Sigmoid colon (tissue), 7 donors: ENCODE data around the gene SPATA24. TPM values are rescaled to one million over a fixed set of nuclear protein-coding genes. Genes with fewer than 3 reads are reported as not detected.
A peak's percentile ranks its signal among the peaks of the same experiment; 100 is the strongest.

Experiments used
- DNase-seq: peaks from one replicate; pipeline ENCODE4 v3.0.0-alpha.2; 2019
- H3K27ac ChIP-seq, 4 donors: fragments of 200-600 bp; sonication (generic); one replicate each; pipeline ENCODE4 v1.5.1; 2016 to 2019; ENCODE audit warnings: mild to moderate bottlenecking in 1 of 4
- H3K27me3 ChIP-seq, 3 donors: fragments of 200-600 bp; sonication (generic); one replicate each; pipeline ENCODE4 v1.5.1; 2019; ENCODE audit warnings: mild to moderate bottlenecking in 1 of 3
- H3K36me3 ChIP-seq, 4 donors: fragments of 200-600 bp; sonication (generic); one replicate each; pipeline ENCODE4 v1.5.1; 2016 to 2019
- H3K4me1 ChIP-seq, 4 donors: fragments of 200-600 bp; sonication (generic); one replicate each; pipeline ENCODE4 v1.5.1; 2017 to 2019
- H3K4me3 ChIP-seq, 4 donors: fragments of 200-600 bp; sonication (generic); one replicate each; pipeline ENCODE4 v1.5.1; 2017 to 2019; ENCODE audit warnings: mild to moderate bottlenecking in 2 of 4, moderate library complexity in 1 of 4
- H3K9me3 ChIP-seq, 4 donors: fragments of 200-600 bp in 3 of 4; sonication (generic) in 3 of 4; one replicate each; pipeline versions ENCODE4 v1.5.1 to v1.6.1; 2013 to 2019
- EP300 ChIP-seq, 4 donors: sonication (generic); formaldehyde crosslinking; IDR thresholded peaks; one replicate each; pipeline ENCODE4 v1.6.1; 2017; ENCODE audit warnings: antibody characterized with exemption in 4 of 4
- POLR2A ChIP-seq, 2 donors: fragments of 450-650 bp; IDR thresholded peaks; one replicate each; pipeline ENCODE4 v1.6.1; 2016; ENCODE audit warnings: antibody characterized with exemption in 2 of 2, mild to moderate bottlenecking in 2 of 2, moderate library complexity in 2 of 2
- POLR2AphosphoS5 ChIP-seq, 4 donors: sonication (generic); formaldehyde crosslinking; IDR thresholded peaks; one replicate each; pipeline ENCODE4 v1.6.1; 2017; ENCODE audit warnings: antibody characterized with exemption in 4 of 4
- WGBS, 2 donors: extraction: QIAGEN DNeasy Blood & Tissue Kit; methylation state at CpG; one replicate each; pipeline ENCODE4 v1.1.7; 2013; 5-methylcytosine and 5-hydroxymethylcytosine counted together
- intact Hi-C: fragments of 100-400 bp; cut with DNase I; formaldehyde crosslinking; loops from one replicate; pipeline ENCODE4 v1.15.1; 2023
- polyA plus RNA-seq, 3 donors: library from polyadenylated mRNA; stranded (reverse); fragments of 200-250 nt; gene quantifications; one replicate each; pipeline ENCODE4 v1.2.3, GENCODE V29; 2013
- total RNA-seq, 4 donors: library from RNA; depleted of rRNA; stranded (reverse); fragments of >200 nt; gene quantifications; one replicate each; pipeline ENCODE4 v1.1.0, GENCODE V29; 2016
- TF ChIP-seq, protein P1 (sequence below), 4 experiments: fragments of 450-650 bp in 3 of 4; fragments of 200-600 bp in 1 of 4; IDR thresholded peaks; one replicate each; pipeline ENCODE4 v1.5.1; 2016 to 2019; ENCODE audit warnings: antibody characterized with exemption in 4 of 4, mild to moderate bottlenecking in 3 of 4, moderate library complexity in 2 of 4
- donor health status: healthy with polysubstance abuse.
- donor health status: Bipolar disorder and iron deficiency.
- donor health status: healthy.

Gene SPATA24
- total and polyA plus RNA-seq, 7 donors = 1.4 to 9.0 (median 7.3) TPM

DNA sequence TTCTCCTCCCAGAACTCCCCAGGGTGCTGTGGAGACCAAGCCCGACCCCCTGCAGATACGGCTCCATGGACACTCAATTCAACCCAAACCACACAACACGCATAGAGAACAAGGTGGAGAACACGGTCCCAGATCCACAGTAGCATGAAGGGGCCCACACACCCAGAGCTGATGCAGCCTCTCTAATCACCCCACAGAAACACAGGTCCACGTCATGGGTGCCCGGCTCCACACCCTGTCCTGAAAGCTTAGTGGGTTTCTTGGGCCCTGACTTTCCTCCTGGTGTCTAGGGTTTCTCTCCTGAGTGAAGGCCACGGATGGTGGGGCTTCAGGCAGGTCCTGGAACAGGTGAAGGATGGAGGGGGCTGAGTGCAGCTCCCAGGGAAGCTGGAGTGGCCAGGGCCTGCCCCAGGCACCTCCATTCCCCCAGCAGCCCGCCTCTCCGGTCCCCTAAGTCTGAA lies 19.3 kb downstream of the SPATA24 start:
- Histone ChIP-seq H3K27me3 (no peaks in the 10 kb centered on the region), H3K27ac (peak overlapping the region in 2 of 4 donors; percentile 14 to 61), H3K4me1 (peaks cover 0 to 4% (median 0%) of the 10 kb centered on the region in 4 donors), H3K9me3 (no peaks in the 10 kb centered on the region), H3K36me3 (no peaks in the 10 kb centered on the region), H3K4me3 (peak overlapping the region in 3 of 4 donors; percentile 18 to 23 (median 20))
- WGBS, 2 donors = 60 to 75% methylated on average over 9 of the region's 9 CpGs
- DNase-seq = no peak
- TF ChIP-seq EP300 (IDR thresholded peaks at IDR 0.05) = no peak
- TF ChIP-seq POLR2A (IDR thresholded peaks at IDR 0.05) = no peak
- TF ChIP-seq, protein P1, sequence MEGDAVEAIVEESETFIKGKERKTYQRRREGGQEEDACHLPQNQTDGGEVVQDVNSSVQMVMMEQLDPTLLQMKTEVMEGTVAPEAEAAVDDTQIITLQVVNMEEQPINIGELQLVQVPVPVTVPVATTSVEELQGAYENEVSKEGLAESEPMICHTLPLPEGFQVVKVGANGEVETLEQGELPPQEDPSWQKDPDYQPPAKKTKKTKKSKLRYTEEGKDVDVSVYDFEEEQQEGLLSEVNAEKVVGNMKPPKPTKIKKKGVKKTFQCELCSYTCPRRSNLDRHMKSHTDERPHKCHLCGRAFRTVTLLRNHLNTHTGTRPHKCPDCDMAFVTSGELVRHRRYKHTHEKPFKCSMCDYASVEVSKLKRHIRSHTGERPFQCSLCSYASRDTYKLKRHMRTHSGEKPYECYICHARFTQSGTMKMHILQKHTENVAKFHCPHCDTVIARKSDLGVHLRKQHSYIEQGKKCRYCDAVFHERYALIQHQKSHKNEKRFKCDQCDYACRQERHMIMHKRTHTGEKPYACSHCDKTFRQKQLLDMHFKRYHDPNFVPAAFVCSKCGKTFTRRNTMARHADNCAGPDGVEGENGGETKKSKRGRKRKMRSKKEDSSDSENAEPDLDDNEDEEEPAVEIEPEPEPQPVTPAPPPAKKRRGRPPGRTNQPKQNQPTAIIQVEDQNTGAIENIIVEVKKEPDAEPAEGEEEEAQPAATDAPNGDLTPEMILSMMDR (IDR thresholded peaks at IDR 0.05) = no peak
- TF ChIP-seq POLR2AphosphoS5 (IDR thresholded peaks at IDR 0.05) = no peak
- intact Hi-C loops = no loop called here

DNA sequence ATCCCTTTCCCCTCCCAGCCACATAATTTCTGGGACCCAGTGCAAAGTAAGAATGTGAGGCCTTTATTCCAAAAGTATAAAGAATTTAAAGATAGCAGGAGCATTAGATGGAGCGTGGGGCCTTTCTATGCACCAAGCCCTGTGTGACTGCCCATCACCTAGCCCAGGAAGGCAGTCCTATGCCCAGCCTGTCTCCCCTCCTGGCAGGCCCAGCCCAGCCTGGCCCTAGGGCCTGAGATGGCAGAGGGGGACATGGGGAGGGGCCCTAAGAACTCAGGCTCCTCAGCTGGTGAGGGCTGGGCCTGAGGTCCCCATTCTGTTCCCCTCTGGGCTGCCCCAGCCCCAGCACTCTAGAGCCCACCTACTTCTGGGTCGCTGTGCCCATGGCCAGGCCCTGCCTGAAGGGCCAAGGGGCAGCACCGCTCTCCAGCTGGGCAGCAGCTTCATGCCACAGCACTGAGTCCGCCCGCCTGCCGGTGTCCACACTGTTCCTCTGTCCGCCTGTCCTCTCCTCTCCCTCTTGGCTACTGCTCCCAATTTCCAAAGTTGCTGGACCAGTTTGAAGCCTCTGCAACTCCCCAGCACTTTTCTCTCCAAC lies 19.8 kb downstream of the SPATA24 start:
- Histone ChIP-seq H3K4me1 (peaks cover 0 to 4% (median 0%) of the 10 kb centered on the region in 4 donors), H3K27me3 (no peaks in the 10 kb centered on the region), H3K36me3 (no peaks in the 10 kb centered on the region), H3K4me3 (no peak overlapping the region), H3K9me3 (no peaks in the 10 kb centered on the region), H3K27ac (no peak overlapping the region)
- TF ChIP-seq, protein P1 (IDR thresholded peaks at IDR 0.05) = no peak
- TF ChIP-seq POLR2A (IDR thresholded peaks at IDR 0.05) (no peak), EP300 (IDR thresholded peaks at IDR 0.05) (no peak)
- intact Hi-C loops = no loop called here
- no peak for DNase-seq
- 79 to 85% methylated on average over 7 of the region's 7 CpGs for WGBS, 2 donors

DNA sequence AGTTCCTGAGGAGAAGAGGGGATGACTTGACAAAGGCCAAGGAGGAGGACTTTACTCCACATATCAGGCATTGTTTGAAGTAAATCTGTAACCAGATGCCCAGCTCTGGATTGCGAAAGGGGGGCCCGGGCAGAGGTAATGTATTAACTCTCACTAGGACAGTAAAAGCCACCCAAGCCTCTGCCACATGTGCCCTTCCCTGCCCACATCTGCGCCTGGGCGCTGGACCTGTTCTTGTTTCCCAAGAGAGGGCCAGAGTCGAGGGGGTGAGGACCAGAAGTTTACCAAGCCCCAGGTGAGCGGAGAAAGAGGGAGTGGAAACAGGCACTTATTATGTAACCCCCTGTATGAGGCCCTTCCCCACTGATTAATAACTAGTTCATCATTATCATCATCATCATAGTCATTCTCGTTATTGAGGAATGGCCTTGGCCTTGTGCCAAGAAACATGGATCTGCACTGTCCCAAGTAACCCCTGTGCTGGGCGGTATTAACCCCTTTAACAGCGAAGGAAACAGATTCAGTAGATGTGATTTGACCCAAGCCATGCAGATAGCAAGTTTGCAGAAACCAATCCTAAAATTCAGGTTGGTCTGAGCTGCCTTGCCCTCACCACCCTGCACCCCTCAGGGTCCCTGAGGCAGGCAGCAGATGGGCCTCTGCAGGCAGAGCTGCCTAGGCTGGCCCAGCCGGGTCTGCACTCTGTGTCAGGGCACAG lies 20.5 kb downstream of the SPATA24 start, which contains the start of gene SLC23A1:
Gene SLC23A1, minus strand, starts transcription at position 23 of the 718 bp plus-strand sequence. CDS start 44 bp downstream, outside the sequence.
- H3K9me3 ChIP-seq = no peaks in the 10 kb centered on the region
- no peak within 1 kb of the TSS for H3K27ac ChIP-seq
- no peak within 1 kb of the TSS for H3K4me3 ChIP-seq
- no peaks in the 10 kb centered on the region for H3K27me3 ChIP-seq
- WGBS, 2 donors = 36 to 67% methylated on average over 10 of the region's 10 CpGs
- H3K4me1 ChIP-seq = peaks cover 0 to 4% (median 0%) of the 10 kb centered on the region in 4 donors
- no peak for TF ChIP-seq EP300 (IDR thresholded peaks at IDR 0.05)
- TF ChIP-seq, protein P1 (IDR thresholded peaks at IDR 0.05) = no peak
- no peak for TF ChIP-seq POLR2AphosphoS5 (IDR thresholded peaks at IDR 0.05)
- no peak for TF ChIP-seq POLR2A (IDR thresholded peaks at IDR 0.05)
- intact Hi-C loops = no loop called here
- no peaks in the 10 kb centered on the region for H3K36me3 ChIP-seq
- DNase-seq = no peak

DNA sequence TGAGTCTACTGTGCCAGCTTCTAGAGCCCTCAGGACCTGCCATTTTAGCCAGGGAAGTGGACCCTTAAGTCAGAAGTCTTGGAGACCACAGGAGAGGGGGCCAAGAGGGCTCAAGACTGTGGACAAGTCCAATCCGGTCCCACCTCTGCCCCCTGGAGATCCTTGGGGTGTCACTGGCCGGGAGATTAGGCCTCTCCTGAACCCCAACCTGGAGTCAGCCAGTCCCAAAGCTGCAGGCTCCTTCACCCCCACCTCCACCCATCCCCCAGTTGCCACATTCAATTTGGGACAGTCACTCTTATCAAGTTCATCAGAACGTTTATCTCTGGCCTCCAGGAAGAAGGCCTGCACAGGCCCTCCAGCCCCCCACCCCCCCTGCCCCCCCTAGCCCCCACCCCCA lies 21.1 kb downstream of the SPATA24 start:
- no peaks in the 10 kb centered on the region for H3K36me3 ChIP-seq
- H3K27me3 ChIP-seq = no peaks in the 10 kb centered on the region
- no peaks in the 10 kb centered on the region for H3K9me3 ChIP-seq
- intact Hi-C loops = no loop called here
- no peak overlapping the region for H3K4me3 ChIP-seq
- H3K27ac ChIP-seq = no peak overlapping the region
- TF ChIP-seq POLR2A (IDR thresholded peaks at IDR 0.05) (no peak), EP300 (IDR thresholded peaks at IDR 0.05) (no peak), POLR2AphosphoS5 (IDR thresholded peaks at IDR 0.05) (no peak)
- TF ChIP-seq, protein P1 (IDR thresholded peaks at IDR 0.05) = no peak
- WGBS, 2 donors = 52 to 53% methylated on average over 3 of the region's 3 CpGs
- peaks cover 0 to 4% (median 0%) of the 10 kb centered on the region in 4 donors for H3K4me1 ChIP-seq
- no peak for DNase-seq
